HG03025 (cell line): Measurements from ENCODE around the gene SYNGAP1.

Experiments
- ATAC-seq: cut with Tn5 transposase; IDR thresholded peaks from one replicate; pipeline ENCODE4 v1.9.1; 2021; ENCODE audit warnings: mild to moderate bottlenecking, moderate library complexity; ENCODE audit not compliant: unreplicated experiment, low FRiP score

SYNGAP1 gene

GRCh38 chr6:33420491-33421343 lies 852 bp downstream of the SYNGAP1 start:
- no peak for ATAC-seq

GRCh38 chr6:33421344-33421643 lies 1.4 kb downstream of the SYNGAP1 start:
- ATAC-seq, result no peak

GRCh38 chr6:33423777-33424176 lies 3.9 kb downstream of the SYNGAP1 start:
- no peak for ATAC-seq

GRCh38 chr6:33424855-33425667 lies 5.2 kb downstream of the SYNGAP1 start:
- ATAC-seq, result no peak

GRCh38 chr6:33425668-33426577 lies 6.1 kb downstream of the SYNGAP1 start:
- no peak for ATAC-seq

GRCh38 chr6:33426590-33427511 lies 7.0 kb downstream of the SYNGAP1 start:
- ATAC-seq, result no peak

GRCh38 chr6:33427585-33428223 lies 7.8 kb downstream of the SYNGAP1 start:
- no peak for ATAC-seq

GRCh38 chr6:33428224-33428965 lies 8.5 kb downstream of the SYNGAP1 start:
- no peak for ATAC-seq

- ATAC-seq, result no peak
Observed at GRCh38 chr6:33428966-33429749, 9.3 kb downstream of the SYNGAP1 start.

GRCh38 chr6:33429750-33430052 lies 9.8 kb downstream of the SYNGAP1 start:
- no peak for ATAC-seq

- ATAC-seq, result no peak
Observed at GRCh38 chr6:33430334-33430733, 10.5 kb downstream of the SYNGAP1 start.

GRCh38 chr6:33430991-33431879 lies 11.4 kb downstream of the SYNGAP1 start:
- no peak for ATAC-seq

- ATAC-seq, result no peak
Observed at GRCh38 chr6:33431880-33432541, 12.1 kb downstream of the SYNGAP1 start.

- no peak for ATAC-seq
Observed at GRCh38 chr6:33432546-33432945, 12.7 kb downstream of the SYNGAP1 start.

- ATAC-seq, result no peak
Observed at GRCh38 chr6:33433001-33433543, 13.2 kb downstream of the SYNGAP1 start.

- no peak for ATAC-seq
Observed at GRCh38 chr6:33433544-33434191, 13.8 kb downstream of the SYNGAP1 start.
